OCI-LY3 (cell line): ENCODE data around the gene KLHL41.

Experiments used
- CTCF ChIP-seq: fragments of 200-600, 300-600 bp; sonication (generic); IDR thresholded peaks from 2 replicates; pipeline ENCODE4 v1.5.1; 2014; ENCODE audit warnings: antibody characterized with exemption, low read length, low read depth
- EZH2phosphoT487 ChIP-seq: fragments of 200-600 bp; shearing (Covaris generic); IDR thresholded peaks from 2 replicates; pipeline ENCODE4 v1.6.1; 2018; ENCODE audit warnings: antibody characterized with exemption, mixed run types, low read depth

GRCh38 chr2:169523681-169524080 lies 14.2 kb downstream of the KLHL41 start:
- no peak for TF ChIP-seq CTCF
- no peak for TF ChIP-seq EZH2phosphoT487
